NCI-H1105 treated with DMSO at 0.1 percent for 48 hours (cell line): ENCODE data around the gene NUDC.

ENCODE experiments used
- DNase-seq: peaks from one replicate; lab custom pipeline; 2025; lab: John Stamatoyannopoulos, UW

Gene NUDC

DNA sequence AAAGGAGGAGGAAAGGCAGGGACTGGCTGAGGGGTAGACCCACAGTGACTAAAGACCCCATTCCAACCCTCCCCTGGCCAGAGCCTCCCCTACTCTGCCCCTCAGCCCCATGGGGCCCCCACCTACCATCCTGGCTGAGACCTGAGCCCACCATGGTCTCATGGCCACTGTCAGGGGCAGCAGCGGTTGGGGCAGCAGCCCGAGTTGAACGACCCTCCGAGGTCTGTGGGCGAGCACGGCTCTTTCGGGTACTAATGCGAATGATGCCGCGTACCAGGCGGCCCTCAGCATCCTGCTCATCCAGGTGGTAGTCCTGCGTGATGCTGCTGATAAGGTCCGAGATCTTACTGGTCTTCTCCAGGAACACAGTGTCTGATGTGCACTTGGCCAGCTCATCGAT, 29.7 kb downstream of the NUDC start:
- DNase-seq: no peak

DNA sequence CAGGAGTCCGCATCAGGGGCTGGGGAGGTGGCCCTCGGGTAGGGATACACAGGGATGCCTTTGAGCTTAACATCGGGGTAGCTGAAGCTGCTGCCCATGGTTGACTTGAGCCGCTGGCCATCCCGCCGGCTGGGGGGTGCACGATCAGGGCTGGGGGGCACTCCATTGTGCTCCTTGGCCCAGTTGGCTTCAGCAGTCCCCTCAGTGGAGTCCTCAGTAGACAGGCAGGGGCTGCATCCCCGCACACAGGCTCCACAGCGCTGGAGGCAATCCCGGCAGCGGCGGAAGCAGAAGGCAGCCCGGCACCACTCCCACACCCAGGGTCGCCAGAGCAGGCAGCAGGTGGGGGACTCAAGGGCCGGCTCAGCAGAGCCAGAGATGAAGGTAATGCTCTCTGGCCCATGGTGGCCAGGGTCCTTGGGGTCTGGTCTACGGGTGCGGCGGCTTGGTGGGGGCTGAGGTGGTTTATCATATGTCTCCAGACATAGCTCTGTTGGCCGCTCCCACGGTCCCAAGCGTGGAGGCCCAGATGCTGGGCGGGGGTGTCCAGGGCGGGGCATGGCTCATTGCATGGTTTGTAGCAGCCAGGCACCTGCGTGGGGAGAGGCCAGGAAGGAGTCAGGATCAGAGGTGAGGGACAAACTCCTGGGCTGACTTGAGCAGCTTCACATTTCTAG, 30.4 kb downstream of the NUDC start:
- no peak for DNase-seq

DNA sequence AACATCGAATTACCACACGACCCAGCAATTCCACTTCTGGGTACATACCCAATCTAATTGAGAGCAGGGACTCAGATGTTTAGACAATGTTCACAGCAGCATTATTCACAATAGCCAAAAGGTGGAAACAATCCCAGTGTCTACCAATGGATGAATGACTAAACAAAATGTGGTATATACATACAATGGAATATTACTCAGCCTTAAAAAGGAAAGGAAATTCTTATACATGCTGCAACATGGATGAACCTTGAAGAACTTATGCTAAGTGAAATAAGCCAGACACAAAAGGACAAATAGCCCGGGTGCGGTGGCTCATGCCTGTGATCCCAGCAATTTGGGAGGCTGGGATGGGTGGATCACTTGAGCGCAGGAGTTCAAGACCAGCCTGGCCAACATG, 31.8 kb downstream of the NUDC start:
- DNase-seq: no peak

DNA sequence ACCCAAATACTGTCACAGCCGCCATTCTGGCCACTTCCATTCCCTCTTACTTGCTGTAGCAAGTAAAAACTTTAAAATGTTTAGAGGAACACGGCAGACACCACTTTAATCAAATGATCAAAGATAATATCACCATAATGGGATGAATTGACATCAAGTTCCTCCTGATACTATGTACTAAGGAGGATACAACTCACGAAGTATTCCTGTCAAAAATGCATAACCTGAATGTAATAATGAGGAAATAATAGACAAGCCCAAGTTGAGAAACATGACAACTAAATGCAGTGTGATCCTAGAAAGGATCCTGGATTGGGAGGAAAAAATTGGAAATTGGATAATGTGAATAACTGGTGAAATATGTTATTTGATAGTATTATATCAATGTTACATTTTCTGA, 34.8 kb downstream of the NUDC start:
- DNase-seq: no peak

DNA sequence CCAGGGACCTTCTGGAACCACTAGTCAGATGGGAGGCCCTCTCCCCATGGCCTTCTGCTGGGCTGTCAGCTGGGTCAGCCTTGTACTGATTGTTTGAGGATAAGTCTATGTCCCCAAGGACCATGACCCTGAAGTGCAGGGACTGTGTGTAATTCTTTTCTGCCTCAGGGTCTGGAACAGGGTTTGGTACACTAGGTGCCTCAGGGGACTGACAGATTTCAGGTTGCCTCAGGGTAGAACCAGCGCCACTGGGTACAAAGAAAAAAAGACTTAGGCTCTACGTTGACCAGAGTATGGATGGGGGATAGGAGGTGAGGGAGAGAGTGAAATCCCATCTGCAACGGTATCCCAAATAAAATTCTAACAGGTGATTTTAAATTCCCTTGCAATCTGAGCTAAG, 35.8 kb downstream of the NUDC start:
- no peak for DNase-seq

DNA sequence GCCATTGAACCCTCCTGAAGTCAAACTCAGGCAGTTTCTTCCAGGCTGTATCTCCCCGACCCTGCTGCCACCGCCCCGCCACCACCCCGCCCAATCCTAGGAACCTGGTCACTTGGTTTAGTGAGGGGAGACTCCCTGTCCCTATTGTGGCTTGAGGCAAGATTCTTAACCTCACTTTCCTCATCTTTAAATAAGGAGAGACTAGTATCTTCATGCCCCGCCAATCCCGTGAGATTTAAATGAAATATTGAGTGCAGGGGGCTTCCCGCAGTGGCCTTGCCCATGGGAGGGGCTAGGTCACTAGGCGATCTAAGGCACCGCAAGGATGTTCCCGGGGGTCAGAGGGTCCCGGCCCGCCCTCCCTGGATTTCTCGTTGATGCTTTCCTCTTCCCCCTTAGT, 37.7 kb downstream of the NUDC start:
- no peak for DNase-seq

DNA sequence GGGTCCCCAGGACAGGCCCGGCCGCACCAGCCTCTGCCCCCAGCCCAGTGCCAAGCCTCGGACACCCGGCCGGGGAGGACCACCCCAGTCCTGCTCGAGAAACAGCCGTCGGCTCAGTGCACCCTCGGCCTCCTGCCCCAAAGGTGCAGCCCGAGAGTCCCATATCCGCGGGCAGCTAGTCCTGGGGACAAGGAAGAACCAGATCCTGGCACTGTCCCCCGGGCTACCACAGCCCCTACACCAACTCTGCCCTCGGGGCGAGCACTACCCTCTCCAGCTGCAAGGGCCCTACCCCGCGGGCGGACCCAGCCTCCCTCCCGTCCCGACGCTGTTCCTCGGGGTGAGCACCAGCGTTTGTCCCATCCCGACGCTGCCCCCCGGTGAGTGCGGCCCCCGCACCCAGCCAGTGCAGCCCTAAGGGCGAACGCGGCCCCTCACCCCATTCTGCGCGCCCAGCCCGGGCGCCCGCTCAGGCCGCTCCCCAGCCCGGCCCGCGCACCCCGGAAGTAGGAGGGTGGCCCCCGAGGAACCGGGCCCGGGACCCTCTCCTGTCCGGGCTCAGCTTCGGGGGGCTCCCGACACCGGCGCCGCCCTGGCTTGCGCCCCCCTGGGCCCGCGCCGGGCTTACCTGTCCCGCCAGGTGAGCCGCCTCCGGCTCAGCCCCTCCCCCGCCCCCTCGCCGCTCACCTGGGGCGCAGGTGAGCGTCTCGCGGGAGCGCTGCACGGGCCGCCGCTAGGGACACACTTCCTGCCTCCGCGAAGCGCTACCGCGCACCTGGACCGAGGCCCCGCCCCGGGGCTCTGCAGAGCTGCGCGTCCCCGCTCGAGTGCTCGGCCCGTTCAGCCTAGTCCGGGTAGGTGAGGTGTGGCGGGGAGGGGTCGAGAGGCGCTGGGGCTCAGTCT, 38.4 kb downstream of the NUDC start, which contains the start of gene KDF1:
Gene KDF1 (minus strand): TSS at position 747 of the 903 bp plus-strand sequence. CDS start 8,088 bp downstream, outside the sequence.
- peak; percentile 83 for DNase-seq

DNA sequence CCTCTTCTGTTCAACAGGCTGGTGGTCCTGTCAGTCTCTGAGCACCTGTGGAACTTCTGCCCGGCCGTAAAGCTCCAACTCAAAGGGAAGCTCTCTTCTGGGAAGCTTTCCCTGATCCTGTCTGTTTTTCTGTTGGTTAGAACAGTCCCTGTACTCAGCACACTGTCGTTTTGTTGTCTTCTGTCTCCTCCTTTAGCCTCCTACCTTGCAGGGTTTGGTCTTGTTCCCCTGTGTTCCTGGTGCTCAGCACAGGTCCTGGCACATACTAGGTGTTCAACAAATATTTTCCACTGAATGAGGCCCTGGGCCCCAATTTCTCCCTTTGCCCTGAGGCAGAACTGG, 39.1 kb downstream of the NUDC start:
- no peak for DNase-seq

DNA sequence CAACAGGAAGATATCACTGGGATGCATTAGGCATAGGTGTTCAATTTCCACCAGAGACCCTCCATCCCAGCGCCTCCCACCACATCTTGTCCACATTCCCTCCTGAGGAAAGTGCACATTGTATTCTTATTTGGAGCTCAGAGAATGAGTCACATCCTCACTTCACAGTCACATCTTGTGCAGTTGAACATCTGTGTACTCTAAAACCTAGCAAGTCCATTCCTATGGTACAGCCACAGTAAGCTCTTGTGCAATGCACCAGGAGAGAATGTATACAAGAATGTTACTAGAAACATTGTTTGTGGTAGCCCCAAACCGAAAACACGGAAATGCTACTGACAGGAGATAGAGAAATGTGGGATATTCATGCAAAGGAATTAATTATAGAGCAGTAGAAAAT, 40.3 kb downstream of the NUDC start:
- DNase-seq: no peak

DNA sequence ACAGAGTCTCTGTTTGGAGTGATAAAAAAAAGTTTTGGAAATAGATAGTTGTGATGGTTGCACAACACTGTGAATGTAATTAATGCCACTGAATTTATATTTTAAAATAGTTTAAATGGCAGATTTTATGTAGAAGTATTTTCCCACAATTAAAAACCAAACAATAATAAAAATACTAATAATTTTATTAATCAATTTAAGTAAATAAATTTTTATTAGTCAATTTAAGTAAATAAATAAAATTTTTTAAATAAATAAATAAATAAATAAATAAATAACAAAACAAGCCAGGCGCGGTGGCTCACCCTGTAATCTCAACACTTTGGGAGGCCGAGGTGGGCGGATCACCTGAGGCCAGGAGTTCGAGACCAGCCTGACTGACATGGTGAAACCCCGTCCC, 43.7 kb downstream of the NUDC start:
- no peak for DNase-seq

DNA sequence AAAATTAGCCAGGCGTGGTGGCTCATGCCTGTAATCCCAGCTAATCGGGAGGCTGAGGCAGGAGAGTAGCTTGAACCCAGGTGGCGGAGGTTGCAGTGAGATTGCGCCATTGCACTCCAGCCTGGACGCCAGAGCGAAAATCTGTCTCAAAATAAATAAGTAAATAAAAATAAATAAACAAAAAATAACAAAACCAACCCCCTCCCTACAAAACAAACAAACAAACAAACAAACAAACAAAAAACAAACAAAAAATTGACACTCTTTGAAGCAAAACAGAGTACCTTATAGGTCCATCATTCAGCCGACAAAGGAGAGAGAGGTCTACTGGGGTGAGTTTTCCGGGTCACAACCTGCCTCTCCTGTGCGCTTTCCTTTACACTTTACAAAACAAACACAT, 44.1 kb downstream of the NUDC start:
- DNase-seq: no peak

DNA sequence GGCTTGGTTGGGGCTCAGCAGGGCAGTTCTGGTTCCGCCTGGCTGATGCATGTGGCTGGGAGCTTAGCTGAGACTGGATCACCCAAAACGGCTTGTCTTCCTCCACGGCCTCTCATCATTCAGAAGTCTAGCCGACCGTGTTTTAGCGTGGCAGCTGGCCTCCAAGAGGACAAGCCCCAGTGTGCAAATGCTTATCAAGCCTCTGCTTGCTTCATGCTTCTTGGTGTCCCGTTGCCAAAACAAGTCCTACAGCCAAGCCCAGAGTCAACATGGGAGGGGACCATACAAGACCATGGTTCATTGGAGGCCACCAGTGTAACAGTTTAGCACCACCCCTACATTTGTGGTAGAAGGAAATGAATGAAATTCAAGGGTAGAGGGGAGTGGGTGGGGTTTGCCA, 49.3 kb downstream of the NUDC start:
- DNase-seq: no peak

DNA sequence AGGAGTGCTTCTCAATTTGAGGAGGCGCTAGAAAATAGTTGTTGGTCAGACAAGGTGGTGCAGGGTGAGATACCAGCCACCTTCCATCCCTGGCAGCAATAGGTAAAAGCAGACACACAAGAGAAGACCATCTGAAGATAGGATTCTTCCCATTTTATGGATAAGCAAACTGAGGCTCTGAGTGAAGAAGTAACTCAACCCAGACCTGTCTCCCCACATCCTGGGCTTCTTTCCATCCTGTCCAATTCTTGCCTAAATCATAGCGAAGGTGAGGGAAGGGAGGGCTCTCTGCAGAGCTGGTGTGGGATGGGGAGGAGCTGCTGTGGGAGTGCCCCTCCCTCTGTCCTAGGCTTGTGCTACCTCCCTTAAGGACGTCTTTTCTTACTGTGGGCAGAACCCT, 50.0 kb downstream of the NUDC start:
- no peak for DNase-seq

DNA sequence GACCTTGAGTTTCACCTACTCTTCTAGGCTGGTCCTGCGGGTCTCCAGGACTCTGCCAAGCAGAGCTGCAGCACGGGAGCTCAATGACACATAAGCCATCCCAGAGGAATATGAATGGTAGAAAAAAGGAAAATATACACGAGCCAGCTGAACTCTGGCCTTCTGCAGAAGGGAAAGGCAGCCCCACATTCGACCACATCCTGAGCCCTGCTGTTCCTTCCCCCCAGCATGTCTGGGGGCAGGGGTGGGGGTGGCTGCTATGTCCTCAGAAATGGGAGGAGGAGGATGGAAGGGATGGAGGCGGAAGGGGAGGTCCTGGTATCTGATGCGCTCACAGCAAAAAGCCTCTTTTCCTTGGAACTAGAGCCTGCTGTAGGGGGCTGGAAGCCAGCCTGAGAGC, 50.8 kb downstream of the NUDC start:
- DNase-seq: no peak

DNA sequence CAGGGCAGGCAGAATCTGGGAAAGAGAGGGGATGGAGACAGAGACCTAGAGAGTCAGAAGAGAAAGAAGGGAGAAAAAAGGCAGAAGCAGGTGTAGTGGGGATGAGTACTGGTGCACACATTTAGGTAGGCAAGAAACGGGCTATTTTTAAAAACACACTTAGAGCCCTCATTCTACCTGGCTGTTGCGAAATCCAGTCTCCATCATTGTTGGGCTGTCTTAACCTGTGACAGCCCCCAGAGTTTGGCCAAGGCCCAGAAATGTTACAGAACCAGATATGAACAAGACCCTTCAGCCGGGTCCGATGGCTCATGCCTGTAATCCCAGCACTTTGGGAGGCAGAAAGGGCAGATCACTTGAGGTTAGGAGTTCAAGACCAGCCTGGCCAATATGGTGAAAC, 51.3 kb downstream of the NUDC start:
- DNase-seq: no peak

DNA sequence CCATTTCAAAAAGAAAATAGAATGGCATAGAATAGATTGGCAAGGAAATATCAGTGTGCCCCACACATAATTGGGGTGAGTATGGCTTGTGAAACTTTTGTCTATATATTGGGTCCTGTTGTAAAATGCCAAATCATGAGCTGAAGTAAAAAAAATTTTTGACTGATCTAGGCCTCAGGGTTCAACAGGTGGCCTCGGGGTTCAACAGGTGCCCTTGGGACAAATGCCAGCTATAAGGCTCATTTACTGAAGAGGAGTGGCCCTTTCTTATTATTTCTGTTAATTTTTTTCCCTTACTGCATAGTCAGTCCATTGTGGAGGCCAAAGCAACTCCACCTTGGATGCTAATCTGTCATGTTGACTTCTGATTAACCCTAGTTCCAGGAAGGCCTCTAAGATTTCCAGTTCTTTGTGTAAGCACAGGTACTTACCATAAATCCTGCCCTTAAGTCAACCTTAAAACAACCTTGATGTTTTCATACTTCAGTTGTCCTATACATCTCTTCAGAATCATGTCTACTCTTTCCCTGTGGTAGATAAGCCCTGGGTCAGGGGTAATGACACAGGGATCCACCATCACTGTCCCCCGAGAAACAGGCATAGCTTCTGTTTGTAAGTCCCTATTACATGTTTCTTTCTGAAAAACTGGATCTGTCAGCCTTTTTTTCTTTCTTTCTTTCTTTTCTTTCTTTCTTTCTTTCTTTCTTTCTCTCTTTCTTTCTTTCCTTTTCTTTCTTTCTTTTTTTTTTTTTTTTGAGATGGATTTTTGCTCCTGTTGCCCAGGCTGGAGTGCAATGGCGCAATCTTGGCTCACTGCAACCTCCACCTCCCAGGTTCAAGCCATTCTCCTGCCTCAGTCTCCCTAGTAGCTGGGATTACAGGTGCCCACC, 55.3 kb downstream of the NUDC start:
- DNase-seq: no peak

DNA sequence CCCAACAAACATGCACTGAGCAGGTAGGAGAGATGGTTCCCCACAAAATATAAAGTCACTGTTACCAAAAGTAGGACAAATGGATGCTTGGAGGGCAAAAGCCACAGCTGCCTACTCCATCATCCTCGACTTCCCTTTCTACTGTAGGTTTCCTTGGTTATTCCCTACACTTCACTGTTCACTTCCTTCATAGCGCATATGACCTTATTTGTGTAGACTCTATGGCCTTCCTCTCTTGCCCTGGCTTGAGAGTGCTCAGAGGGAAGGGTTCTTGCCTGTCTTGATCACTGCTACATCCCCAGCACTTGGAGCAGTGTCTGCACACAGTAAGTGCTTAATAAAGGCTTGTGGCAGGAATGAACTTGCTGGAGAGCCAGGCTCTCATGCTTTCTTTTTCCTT, 57.4 kb downstream of the NUDC start:
- DNase-seq: no peak

DNA sequence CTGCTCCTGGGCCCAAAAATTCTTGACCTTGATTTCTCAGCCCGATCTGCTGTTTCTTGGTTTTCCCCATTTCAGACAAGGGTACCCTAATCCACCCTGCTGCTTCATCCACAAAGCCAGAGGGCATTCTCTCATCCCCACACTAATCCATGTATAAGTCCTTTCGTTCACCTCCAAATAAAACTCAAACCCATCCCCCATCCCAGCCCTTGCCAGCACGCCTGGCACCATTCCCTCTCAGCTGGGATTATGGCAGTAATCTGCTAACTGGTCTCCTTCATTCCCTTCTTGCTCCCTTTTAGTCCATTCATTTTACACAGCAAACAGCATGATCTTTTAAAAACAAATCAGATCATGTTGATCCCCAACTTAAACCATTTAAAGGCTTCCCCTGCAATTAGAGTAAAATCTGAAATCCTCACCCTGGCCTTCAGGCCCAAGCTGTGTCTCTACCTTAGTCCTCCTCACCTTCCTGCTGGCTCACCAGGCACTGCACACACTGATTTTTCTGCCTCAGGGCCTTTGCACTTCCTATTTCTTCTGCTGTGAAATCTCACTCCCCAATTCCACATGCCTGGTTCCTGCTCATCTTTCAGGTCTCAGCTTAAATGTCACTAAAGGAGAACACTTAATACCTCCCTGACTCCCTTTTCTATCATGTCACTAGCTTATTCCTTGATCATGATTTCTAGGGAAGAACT, 59.8 kb downstream of the NUDC start:
- no peak for DNase-seq

DNA sequence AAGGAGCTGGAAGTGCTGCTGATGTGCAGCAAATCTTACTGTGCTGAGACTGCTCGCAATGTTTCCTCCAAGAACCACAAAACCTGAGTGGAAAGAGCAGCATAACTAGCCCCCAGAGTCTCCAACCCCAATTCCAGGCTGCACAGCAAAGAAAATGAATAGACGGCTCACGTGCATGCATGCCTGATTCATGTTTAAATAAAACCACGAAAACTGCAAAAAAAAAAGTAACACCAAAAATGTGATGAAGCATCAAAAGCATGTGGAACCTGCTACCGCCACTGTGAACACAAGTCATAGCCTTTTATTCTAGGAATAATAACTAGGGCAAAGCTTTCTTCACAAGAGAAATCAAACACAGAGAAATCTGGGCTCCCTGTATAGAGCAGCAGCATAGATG, 62.3 kb downstream of the NUDC start:
- DNase-seq: no peak

DNA sequence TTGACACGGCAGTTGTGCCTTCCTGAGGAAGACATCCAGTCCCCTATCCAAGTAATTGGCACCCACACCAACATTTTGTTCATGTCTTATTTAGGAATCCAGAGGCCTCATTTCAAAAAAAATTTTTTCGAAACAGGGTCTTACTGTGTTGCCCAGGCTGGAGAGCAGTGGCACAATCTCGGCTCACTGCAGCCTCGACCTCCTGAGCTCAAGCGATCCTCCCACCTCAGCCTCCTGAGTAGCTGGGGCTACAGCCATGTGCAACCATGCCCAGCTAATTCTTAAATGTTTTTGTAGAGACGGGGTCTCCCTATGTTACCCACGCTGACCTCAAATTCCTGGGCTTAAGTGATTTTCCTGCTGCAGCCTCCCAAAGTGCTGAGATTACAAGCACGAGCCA, 62.7 kb downstream of the NUDC start:
- no peak for DNase-seq

DNA sequence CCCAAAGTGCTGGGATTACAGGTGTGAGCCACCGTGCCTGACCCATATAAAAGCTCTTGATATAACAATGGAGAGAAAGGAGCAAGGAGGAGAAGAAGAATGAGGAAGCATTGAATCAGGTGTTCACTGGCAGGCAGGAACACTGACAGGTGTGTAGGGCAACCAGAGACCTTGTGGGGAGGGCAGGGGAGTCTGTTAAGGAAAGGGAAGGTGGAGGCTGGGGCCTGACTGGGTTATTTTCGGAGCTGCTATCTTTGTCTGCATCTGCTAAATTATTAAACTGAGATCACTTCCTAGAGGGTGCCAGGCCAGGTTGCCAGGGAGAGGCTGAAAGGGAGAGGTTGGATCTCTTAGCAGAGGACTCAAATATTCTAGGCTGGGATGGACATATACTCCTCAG, 65.1 kb downstream of the NUDC start:
- no peak for DNase-seq
